GM19328 (cell line): ENCODE data around the gene SLC9A2.

ENCODE experiments used
- ATAC-seq: cut with Tn5 transposase; IDR thresholded peaks from one replicate; pipeline ENCODE4 v1.9.1; 2021; ENCODE audit warnings: mild to moderate bottlenecking, moderate library complexity; ENCODE audit not compliant: unreplicated experiment

SLC9A2 gene, protein sequence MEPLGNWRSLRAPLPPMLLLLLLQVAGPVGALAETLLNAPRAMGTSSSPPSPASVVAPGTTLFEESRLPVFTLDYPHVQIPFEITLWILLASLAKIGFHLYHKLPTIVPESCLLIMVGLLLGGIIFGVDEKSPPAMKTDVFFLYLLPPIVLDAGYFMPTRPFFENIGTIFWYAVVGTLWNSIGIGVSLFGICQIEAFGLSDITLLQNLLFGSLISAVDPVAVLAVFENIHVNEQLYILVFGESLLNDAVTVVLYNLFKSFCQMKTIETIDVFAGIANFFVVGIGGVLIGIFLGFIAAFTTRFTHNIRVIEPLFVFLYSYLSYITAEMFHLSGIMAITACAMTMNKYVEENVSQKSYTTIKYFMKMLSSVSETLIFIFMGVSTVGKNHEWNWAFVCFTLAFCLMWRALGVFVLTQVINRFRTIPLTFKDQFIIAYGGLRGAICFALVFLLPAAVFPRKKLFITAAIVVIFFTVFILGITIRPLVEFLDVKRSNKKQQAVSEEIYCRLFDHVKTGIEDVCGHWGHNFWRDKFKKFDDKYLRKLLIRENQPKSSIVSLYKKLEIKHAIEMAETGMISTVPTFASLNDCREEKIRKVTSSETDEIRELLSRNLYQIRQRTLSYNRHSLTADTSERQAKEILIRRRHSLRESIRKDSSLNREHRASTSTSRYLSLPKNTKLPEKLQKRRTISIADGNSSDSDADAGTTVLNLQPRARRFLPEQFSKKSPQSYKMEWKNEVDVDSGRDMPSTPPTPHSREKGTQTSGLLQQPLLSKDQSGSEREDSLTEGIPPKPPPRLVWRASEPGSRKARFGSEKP

DNA sequence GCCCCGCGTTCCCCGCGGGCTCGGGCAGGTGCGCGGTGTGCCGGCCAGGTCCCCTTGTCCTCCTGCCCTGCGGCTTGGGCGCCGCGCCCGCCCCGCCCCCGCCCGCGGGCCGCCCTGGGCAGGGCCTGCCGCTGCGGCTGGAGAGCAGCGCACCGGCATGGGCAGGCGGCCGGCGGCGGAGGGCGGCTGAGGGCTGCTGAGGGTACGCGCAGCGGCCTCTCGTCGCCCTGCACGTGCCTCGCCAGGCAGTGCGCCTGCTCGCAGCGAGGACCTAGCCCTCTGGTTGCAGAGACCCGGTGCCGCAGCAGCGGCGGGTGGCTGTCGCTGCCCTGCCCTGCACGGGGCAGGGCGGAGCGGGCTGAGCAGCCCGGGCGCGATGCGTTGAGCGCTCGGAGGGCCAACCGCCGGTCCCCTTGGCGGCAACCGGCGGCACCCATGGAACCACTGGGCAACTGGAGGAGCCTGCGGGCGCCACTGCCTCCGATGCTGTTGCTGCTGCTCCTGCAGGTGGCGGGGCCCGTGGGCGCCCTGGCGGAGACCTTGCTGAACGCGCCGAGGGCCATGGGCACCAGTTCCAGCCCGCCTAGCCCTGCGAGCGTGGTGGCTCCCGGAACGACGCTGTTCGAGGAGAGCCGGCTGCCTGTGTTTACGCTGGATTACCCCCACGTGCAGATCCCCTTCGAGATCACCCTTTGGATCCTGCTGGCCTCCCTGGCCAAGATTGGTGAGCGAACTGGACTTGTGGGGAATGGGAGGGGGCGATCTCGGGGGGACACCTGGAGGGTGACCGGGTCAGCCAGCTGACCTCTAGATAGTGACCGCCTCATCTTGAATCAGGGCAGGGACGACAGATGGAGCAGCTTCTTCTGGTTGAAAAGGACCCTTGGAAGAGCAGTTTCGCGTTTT is at the start of gene SLC9A2:
Gene SLC9A2, plus strand, starts transcription at position 140 of the 906 bp plus-strand sequence. Its CDS starts 296 bp downstream, at position 436.
- no peak for ATAC-seq

DNA sequence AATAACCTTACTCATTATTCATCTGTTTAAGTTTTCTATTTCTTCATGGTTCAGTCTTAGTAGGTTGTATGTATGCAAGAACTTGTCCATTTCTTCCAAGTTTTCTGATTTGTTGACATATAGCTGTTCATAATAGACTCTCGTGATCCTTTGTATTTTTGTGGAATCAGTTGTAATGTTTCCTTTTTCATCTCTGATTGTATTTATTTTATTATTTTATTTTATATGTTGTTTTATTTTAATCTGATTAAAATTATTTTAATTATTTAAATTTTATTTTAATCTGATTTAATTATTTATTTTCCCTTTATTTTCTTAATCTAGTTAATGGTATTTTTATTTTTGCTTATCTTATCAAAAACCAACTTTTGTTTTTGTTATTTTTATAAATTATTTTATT is 43.5 kb upstream of the SLC9A2 start:
- ATAC-seq, result no peak

- ATAC-seq, result no peak
Measured at GRCh38 chr2:102578376-102578775, 41.0 kb upstream of the SLC9A2 start.

- no peak for ATAC-seq
Measured at GRCh38 chr2:102581911-102582310, 37.4 kb upstream of the SLC9A2 start.

- ATAC-seq, result no peak
Measured at GRCh38 chr2:102582845-102583244, 36.5 kb upstream of the SLC9A2 start.

GRCh38 chr2:102585847-102586404 is 33.4 kb upstream of the SLC9A2 start:
- ATAC-seq, result no peak

DNA sequence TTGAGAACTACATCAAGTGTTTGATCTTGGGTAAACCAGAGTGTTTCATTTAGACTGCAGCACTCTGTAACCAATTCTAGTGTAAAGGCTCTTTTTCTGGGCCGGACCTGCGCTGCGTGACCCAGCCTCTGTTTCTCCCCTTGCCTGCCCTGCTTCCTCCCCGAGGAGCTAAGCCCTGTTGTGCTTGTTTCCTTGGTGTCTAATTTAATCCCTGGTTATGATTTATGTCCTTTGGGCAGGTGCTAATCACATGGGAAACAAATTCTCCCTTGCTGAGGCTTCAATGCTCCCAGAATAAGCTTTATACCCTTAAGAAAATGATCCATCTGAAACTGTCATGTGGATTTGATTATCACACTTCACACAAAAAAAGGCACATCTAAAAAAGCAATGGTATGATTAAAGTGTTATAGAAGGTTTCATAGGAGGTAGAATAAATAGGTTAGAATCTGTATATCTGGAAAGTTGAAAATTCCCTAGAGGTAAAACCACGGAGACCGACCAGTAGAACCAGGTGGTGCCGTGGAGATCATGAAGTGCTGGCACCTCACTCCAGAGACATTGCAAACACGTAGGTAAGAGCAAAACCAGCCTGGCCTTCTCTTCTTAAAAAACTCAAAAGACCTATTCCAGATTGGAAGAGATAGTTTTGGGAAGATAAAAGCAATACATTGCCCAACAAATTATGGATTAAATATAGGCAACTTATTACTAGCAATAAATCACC is 31.0 kb upstream of the SLC9A2 start:
- no peak for ATAC-seq

- ATAC-seq, result no peak
Measured at GRCh38 chr2:102589444-102589843, 29.9 kb upstream of the SLC9A2 start.

GRCh38 chr2:102591491-102592045 is 27.8 kb upstream of the SLC9A2 start:
- ATAC-seq, result no peak

DNA sequence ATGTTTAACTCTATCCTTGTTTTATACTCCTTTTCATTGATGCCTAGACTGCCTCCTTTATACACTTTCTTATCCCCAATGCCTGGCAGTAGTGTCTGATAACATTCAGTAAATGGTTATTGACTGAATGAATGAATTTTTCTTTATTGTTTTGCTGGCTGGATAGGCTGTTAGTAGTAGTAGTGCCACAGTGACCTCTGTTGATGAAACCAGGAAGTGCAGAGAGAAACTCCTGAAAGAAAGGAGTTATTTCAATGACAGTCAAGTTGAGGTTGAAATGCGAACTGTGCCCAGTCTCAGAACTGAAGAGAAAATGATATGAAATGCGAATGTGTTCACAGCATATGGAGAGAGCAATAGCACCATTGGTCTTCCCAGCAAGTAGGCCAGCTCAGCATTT is 26.8 kb upstream of the SLC9A2 start:
- no peak for ATAC-seq

DNA sequence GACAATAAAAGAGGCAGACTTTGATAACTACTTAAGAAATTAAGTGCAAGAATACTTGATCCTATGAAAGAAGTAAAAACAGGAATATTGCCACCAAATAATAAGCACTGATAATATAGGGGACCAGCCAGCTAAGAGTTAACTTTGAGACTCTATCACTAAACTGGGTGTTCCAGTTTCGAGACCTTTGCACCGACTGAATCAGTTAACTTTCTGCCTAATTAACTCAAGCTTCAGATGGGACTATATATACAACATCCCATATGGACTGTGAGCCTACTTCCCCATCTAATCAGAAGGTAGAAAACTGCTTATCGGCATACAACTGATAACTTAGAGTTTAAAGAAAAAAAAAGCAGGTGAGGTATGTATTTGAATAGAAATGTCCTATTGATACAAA is 25.8 kb upstream of the SLC9A2 start:
- no peak for ATAC-seq

- ATAC-seq, result no peak
Measured at GRCh38 chr2:102594445-102595016, 24.8 kb upstream of the SLC9A2 start.

- no peak for ATAC-seq
Measured at GRCh38 chr2:102597788-102598187, 21.6 kb upstream of the SLC9A2 start.

DNA sequence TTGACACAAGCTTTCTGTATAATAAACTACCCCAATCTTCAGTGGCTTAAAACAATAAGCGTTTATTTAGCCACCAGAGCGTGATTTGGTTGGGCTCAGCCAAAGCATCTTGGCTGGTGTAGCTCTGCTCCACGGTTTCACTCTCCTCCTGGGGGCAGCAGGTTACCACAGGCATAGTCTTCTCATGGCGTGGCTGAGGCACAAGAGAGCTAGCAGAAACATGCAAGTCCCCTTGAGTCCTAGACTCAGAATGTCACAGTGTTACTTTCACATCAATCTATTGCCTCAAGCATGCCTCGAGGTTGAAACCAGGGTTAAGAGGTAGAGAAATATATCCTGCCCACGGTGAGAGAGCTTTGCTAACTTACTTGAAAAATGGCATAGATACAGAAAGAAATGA is 19.9 kb upstream of the SLC9A2 start:
- ATAC-seq, result no peak

DNA sequence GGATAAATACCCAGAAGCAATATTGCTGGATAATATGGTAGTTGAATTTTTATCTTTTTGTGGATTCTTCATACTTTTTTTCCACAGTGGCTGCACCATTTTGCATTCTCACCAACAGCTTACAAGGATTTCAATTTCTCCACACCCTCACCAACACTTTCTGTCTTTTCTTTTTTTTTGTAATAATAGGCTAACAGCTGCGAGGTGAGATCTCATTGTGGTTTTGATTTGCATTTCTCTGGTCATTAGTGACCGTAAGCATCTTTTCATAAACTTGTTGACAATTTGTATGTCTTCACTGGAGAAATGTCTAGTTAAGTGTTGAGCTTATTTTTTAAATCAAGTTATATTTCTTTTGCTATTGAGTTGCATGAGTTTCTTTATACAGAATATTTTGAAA is 17.6 kb upstream of the SLC9A2 start:
- no peak for ATAC-seq

GRCh38 chr2:102603904-102604303 is 15.4 kb upstream of the SLC9A2 start:
- ATAC-seq, result no peak

DNA sequence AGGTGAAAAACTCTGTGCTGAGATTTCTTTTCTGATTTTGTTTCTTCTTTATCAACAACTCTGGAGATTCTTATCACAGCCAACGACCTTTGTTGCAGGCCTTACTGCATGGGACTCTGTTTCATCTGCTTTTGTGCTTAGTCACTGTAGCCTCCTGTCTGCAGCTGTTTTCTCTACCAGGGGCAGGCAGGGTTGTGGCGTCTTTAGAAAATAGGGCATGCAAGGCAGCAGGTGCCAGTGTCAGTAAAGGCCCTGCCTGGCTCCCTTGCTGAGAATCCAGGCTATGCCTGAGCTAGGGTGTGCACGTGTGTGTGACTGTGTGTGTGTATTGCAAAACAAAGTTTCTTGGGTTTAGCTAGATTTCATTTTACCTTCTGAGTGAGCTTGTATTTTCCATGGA is 14.6 kb upstream of the SLC9A2 start:
- no peak for ATAC-seq

- ATAC-seq, result no peak
Measured at GRCh38 chr2:102606353-102606752, 13.0 kb upstream of the SLC9A2 start.

DNA sequence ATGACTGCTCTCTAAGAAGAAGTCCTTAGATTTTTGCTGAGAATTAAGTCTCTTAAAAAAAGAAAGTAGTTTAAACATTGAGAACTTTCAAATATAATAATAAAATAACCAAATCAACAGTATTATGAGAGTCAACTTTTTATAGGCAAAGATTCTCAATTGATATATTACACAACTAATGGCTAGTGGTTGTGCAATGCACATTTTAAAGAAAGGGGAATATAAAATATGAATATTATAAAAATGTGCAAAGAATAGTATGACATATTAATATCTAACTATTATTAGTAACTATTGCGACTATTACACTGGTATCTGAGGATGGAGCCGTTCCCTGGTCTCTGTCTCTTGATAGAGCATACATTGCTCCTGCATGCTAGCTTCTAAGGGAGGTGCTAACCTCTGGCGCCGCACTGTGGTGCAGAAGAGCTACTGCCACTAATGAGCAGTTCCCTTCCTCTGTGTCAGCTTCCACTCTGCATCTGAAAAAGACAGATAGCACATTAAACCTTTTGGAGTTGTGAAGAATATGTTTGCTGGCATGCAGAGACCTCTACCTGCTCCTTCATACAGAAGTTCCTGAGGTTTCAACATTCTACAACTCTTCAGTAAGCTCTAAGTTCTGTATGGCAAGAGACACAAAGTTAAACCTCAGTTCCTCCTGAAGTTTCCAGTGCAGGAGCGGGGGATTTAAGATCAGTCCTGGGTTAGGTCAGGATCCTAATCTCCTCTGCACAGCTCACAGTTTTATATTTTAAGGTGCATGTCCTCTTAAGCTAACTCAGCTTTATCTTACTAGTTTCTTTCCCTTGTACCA is 3.5 kb upstream of the SLC9A2 start:
- peak; percentile 77 for ATAC-seq
